GM23338 (cell line): ENCODE data around the gene TUBA8. TPM values are rescaled to one million over a fixed set of nuclear protein-coding genes. Genes with fewer than 3 reads are reported as not detected.
"Not testable (repeated sequence)": the region's sequence is repeated elsewhere in the genome, so short reads cannot be mapped to it uniquely, and the experiment has no call there.

Source experiments
- ATAC-seq: fragments of 200-7000 bp; cut with Tn5 transposase; 3 replicates; pipeline ENCODE4 v1.9.1; 2020
- DNase-seq: peaks from one replicate; pipeline ENCODE4 v3.0.0-alpha.2; 2015; ENCODE audit warnings: low spot score
- H2AFZ ChIP-seq: fragments of 200-600 bp; sonication (generic); 2 replicates; pipeline ENCODE4 v1.8.0; 2016; ENCODE audit warnings: antibody characterized with exemption, mild to moderate bottlenecking, moderate library complexity
- H3F3A ChIP-seq: fragments of 200-600 bp; sonication (generic); replicated peaks from 2 replicates; pipeline ENCODE4 v1.8.0; 2017; ENCODE audit warnings: antibody characterized with exemption, mixed run types, low read depth
- H3K27ac ChIP-seq: fragments of 200-600 bp; sonication (generic); 2 replicates; pipeline ENCODE4 v1.6.1; 2016; ENCODE audit warnings: low read depth
- H3K27me3 ChIP-seq: fragments of 200-600 bp; sonication (generic); 2 replicates; pipeline ENCODE4 v1.8.0; 2016; ENCODE audit warnings: mild to moderate bottlenecking, mixed run types, moderate library complexity; ENCODE audit not compliant: insufficient read depth
- H3K36me3 ChIP-seq: fragments of 200-600 bp; sonication (generic); 2 replicates; pipeline ENCODE4 v1.8.0; 2016; ENCODE audit warnings: mild to moderate bottlenecking; ENCODE audit not compliant: insufficient read depth
- H3K4me1 ChIP-seq: fragments of 200-600 bp; sonication (generic); 2 replicates; pipeline ENCODE4 v1.8.0; 2016; ENCODE audit warnings: mild to moderate bottlenecking, moderate library complexity; ENCODE audit not compliant: insufficient read depth
- H3K4me2 ChIP-seq: fragments of 200-600 bp; sonication (generic); 2 replicates; pipeline ENCODE4 v1.7.1; 2017; ENCODE audit warnings: mixed run types
- H3K4me3 ChIP-seq: fragments of 200-600 bp; sonication (generic); 2 replicates; pipeline ENCODE4 v1.6.1; 2016; ENCODE audit warnings: mixed run types
- H3K79me2 ChIP-seq: fragments of 200-600 bp; sonication (generic); replicated peaks from 2 replicates; pipeline ENCODE4 v1.8.0; 2017; ENCODE audit warnings: mild to moderate bottlenecking; ENCODE audit not compliant: insufficient read depth
- H3K9me2 ChIP-seq: fragments of 200-600 bp; sonication (generic); 2 replicates; pipeline ENCODE4 v1.8.0; 2017; ENCODE audit not compliant: insufficient read depth
- H4K20me1 ChIP-seq: fragments of 200-600 bp; sonication (generic); replicated peaks from 2 replicates; pipeline ENCODE4 v1.8.0; 2017; ENCODE audit warnings: mild to moderate bottlenecking; ENCODE audit not compliant: insufficient read depth
- H3K27ac Mint-ChIP-seq: 2 replicates; pipeline ENCODE4 v1.8.0; 2020; ENCODE audit warnings: inconsistent platforms, mild to moderate bottlenecking, moderate library complexity, mixed read lengths
- H3K27me3 Mint-ChIP-seq: 3 replicates; pipeline ENCODE4 v1.8.0; 2022; ENCODE audit warnings: low read depth, mild to moderate bottlenecking, moderate library complexity, mixed read lengths, inconsistent platforms; ENCODE audit not compliant: insufficient read depth, poor library complexity
- H3K36me3 Mint-ChIP-seq: 3 replicates; pipeline ENCODE4 v1.8.0; 2021; ENCODE audit warnings: low read depth, mild to moderate bottlenecking, inconsistent platforms, moderate library complexity, mixed read lengths
- H3K4me1 Mint-ChIP-seq: 3 replicates; pipeline ENCODE4 v1.8.0; 2020; ENCODE audit warnings: mild to moderate bottlenecking, inconsistent platforms, mixed read lengths
- H3K4me3 Mint-ChIP-seq: 3 replicates; pipeline ENCODE4 v1.8.0; 2021; ENCODE audit warnings: moderate library complexity, mild to moderate bottlenecking, inconsistent platforms, mixed read lengths
- H3K9me3 Mint-ChIP-seq: 3 replicates; pipeline ENCODE4 v1.8.0; 2020; ENCODE audit warnings: moderate library complexity, mild to moderate bottlenecking, inconsistent platforms, mixed read lengths
- CREB1 ChIP-seq: fragments of 250-450 bp; sonication (Bioruptor Pico); IDR thresholded peaks from 2 replicates; pipeline ENCODE4 v1.5.0; 2020; ENCODE audit warnings: low read depth, mild to moderate bottlenecking, moderate library complexity
- EZH2 ChIP-seq: fragments of 200-600 bp; sonication (generic); IDR thresholded peaks from one replicate; pipeline ENCODE4 v1.8.0; 2017; ENCODE audit warnings: antibody characterized with exemption, mild to moderate bottlenecking, low read depth; ENCODE audit not compliant: unreplicated experiment
- JUNB ChIP-seq: IDR thresholded peaks from one replicate; pipeline ENCODE4 v1.6.1; 2016; ENCODE audit warnings: antibody characterized with exemption; ENCODE audit not compliant: unreplicated experiment
- NANOG ChIP-seq: IDR thresholded peaks from 2 replicates; pipeline ENCODE4 v1.6.1; 2016; ENCODE audit warnings: antibody characterized with exemption, borderline replicate concordance
- POLR2AphosphoS5 ChIP-seq: IDR thresholded peaks from 2 replicates; pipeline ENCODE4 v1.6.1; 2016; ENCODE audit warnings: antibody characterized with exemption, low read depth
- REST ChIP-seq: IDR thresholded peaks from one replicate; pipeline ENCODE4 v1.6.1; 2018; ENCODE audit warnings: antibody characterized with exemption; ENCODE audit not compliant: unreplicated experiment
- ZNF331 ChIP-seq: fragments of 250-450 bp; sonication (Bioruptor Pico); IDR thresholded peaks from 2 replicates; pipeline ENCODE4 v1.5.0; 2020; ENCODE audit warnings: low read depth, mild to moderate bottlenecking, moderate library complexity
- polyA plus RNA-seq: library from polyadenylated mRNA; unstranded; fragments of >200 nt; fragmentation: Nextera tagmentation; extraction: Ambion mirVana; gene quantifications from 2 replicates; pipeline ENCODE4 v1.2.1, GENCODE V29; 2016
- total RNA-seq: library from RNA; depleted of rRNA; stranded (reverse); fragments of >200 nt; shearing (Covaris generic); gene quantifications from 2 replicates; pipeline ENCODE4 v1.2.3, GENCODE V29; 2014
- TF ChIP-seq, protein P1 (sequence below): fragments of 250-450 bp; sonication (Bioruptor Pico); IDR thresholded peaks from 2 replicates; pipeline ENCODE4 v1.5.0; 2020; ENCODE audit warnings: mild to moderate bottlenecking, moderate library complexity
- TF ChIP-seq, protein P2 (sequence below), 2 experiments: fragments of 200-600 bp in 1 of 2; sonication (generic) in 1 of 2; conservative IDR thresholded peaks; 2 replicates each; pipeline versions ENCODE4 v1.5.1 to v1.6.1; 2016 to 2017; ENCODE audit warnings: antibody characterized with exemption in 2 of 2, low read depth in 2 of 2, mild to moderate bottlenecking in 2 of 2, moderate library complexity in 1 of 2

TUBA8 gene
- total and polyA plus RNA-seq, 2 experiments from 2014 or later: 0.31 to 0.48 TPM

DNA sequence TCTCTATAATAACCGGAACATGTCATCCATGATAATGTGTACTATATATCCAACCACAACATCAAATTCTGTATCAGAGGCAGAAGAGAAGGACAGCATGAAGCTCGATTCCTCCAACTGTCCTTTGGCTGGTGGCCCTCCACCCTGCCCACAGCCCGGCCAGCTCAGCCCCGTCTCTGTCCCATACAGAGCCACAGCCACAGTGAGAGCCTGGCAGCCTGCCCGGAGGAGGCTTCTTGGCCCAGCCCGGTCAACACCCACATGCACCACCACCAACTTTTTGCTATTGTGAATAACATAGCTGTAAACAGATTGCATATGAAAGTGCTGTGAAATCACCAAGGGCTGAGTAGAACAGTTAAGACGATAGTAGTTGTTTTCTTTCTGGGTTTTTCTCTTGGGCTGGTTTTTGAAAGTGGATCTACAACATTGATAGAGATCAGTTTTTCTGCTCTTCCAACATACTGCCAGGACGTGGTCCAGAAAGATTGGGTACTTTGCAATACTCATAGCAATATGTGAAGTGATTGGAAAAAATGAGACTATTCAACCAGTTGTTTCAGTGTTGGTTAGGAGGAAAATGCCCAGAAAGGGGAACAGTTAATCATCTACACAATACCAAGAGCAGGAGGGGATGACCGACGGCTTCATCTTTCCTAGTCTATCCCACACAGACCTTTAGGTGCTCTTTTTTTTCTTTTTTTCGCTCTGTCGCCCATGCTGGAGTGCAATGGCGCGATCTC is 6.9 kb upstream of the TUBA8 start (continued):
- TF ChIP-seq, protein P1, sequence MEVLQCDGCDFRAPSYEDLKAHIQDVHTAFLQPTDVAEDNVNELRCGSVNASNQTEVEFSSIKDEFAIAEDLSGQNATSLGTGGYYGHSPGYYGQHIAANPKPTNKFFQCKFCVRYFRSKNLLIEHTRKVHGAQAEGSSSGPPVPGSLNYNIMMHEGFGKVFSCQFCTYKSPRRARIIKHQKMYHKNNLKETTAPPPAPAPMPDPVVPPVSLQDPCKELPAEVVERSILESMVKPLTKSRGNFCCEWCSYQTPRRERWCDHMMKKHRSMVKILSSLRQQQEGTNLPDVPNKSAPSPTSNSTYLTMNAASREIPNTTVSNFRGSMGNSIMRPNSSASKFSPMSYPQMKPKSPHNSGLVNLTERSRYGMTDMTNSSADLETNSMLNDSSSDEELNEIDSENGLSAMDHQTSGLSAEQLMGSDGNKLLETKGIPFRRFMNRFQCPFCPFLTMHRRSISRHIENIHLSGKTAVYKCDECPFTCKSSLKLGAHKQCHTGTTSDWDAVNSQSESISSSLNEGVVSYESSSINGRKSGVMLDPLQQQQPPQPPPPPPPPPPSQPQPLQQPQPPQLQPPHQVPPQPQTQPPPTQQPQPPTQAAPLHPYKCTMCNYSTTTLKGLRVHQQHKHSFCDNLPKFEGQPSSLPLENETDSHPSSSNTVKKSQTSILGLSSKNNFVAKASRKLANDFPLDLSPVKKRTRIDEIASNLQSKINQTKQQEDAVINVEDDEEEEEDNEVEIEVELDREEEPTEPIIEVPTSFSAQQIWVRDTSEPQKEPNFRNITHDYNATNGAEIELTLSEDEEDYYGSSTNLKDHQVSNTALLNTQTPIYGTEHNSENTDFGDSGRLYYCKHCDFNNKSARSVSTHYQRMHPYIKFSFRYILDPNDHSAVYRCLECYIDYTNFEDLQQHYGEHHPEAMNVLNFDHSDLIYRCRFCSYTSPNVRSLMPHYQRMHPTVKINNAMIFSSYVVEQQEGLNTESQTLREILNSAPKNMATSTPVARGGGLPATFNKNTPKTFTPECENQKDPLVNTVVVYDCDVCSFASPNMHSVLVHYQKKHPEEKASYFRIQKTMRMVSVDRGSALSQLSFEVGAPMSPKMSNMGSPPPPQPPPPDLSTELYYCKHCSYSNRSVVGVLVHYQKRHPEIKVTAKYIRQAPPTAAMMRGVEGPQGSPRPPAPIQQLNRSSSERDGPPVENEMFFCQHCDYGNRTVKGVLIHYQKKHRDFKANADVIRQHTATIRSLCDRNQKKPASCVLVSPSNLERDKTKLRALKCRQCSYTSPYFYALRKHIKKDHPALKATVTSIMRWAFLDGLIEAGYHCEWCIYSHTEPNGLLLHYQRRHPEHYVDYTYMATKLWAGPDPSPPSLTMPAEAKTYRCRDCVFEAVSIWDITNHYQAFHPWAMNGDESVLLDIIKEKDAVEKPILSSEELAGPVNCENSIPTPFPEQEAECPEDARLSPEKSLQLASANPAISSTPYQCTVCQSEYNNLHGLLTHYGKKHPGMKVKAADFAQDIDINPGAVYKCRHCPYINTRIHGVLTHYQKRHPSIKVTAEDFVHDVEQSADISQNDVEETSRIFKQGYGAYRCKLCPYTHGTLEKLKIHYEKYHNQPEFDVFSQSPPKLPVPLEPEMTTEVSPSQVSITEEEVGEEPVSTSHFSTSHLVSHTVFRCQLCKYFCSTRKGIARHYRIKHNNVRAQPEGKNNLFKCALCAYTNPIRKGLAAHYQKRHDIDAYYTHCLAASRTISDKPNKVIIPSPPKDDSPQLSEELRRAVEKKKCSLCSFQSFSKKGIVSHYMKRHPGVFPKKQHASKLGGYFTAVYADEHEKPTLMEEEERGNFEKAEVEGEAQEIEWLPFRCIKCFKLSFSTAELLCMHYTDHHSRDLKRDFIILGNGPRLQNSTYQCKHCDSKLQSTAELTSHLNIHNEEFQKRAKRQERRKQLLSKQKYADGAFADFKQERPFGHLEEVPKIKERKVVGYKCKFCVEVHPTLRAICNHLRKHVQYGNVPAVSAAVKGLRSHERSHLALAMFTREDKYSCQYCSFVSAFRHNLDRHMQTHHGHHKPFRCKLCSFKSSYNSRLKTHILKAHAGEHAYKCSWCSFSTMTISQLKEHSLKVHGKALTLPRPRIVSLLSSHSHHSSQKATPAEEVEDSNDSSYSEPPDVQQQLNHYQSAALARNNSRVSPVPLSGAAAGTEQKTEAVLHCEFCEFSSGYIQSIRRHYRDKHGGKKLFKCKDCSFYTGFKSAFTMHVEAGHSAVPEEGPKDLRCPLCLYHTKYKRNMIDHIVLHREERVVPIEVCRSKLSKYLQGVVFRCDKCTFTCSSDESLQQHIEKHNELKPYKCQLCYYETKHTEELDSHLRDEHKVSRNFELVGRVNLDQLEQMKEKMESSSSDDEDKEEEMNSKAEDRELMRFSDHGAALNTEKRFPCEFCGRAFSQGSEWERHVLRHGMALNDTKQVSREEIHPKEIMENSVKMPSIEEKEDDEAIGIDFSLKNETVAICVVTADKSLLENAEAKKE (CRISPR knock-in tag): no peak

DNA sequence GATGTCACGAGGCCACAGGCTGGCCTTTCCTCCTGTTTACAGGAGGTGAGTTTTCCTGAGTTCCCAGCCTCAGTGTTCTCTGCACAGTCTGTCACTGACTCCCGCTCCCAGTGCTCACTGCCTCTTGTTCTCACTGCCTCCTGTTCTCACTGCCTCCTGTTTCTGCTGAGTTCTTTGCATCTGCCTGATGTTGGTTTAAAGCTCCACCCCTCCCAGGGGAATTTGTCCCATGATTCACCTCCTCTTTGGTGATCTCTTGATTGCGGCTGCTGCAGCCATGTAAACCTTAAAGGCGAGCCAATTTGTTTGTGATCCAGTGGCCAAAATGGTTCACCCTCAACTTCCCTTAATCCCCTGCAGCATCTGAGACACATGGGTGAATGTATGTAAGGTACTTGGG is 6.0 kb upstream of the TUBA8 start:
- H3K4me1 Mint-ChIP-seq: peaks cover under 1% of the 10 kb centered on the region; the same call in 2 of the 3 replicates
- peaks cover 17% of the 10 kb centered on the region for H3K27me3 Mint-ChIP-seq
- no peak overlapping the region for H3K4me3 Mint-ChIP-seq
- DNase-seq (no peak), ATAC-seq (no peak)
- TF ChIP-seq ZNF331 (CRISPR knock-in tag) (no peak), REST (no peak), CREB1 (CRISPR knock-in tag) (no peak), POLR2AphosphoS5 (no peak), EZH2 (no peak), JUNB (no peak), NANOG (no peak)
- TF ChIP-seq, protein P2, sequence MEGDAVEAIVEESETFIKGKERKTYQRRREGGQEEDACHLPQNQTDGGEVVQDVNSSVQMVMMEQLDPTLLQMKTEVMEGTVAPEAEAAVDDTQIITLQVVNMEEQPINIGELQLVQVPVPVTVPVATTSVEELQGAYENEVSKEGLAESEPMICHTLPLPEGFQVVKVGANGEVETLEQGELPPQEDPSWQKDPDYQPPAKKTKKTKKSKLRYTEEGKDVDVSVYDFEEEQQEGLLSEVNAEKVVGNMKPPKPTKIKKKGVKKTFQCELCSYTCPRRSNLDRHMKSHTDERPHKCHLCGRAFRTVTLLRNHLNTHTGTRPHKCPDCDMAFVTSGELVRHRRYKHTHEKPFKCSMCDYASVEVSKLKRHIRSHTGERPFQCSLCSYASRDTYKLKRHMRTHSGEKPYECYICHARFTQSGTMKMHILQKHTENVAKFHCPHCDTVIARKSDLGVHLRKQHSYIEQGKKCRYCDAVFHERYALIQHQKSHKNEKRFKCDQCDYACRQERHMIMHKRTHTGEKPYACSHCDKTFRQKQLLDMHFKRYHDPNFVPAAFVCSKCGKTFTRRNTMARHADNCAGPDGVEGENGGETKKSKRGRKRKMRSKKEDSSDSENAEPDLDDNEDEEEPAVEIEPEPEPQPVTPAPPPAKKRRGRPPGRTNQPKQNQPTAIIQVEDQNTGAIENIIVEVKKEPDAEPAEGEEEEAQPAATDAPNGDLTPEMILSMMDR (conservative IDR thresholded peaks at IDR 0.05; ENCODE audit: low read depth in 2 of 2): no peak
- Histone ChIP-seq H3K4me1 (0 out of 2 replicates have a peak, but pooled peaks cover 1% of the 10 kb centered on the region), H3K27me3 (peaks cover 16% of the 10 kb centered on the region), H3K9me2 (no peaks in the 10 kb centered on the region), H3F3A (no peaks in the 10 kb centered on the region), H4K20me1 (no peaks in the 10 kb centered on the region), H3K36me3 (no peaks in the 10 kb centered on the region), H3K4me3 (no peak overlapping the region), H3K79me2 (no peaks in the 10 kb centered on the region), H2AFZ (no peak overlapping the region), H3K4me2 (no peak overlapping the region), H3K27ac (no peak overlapping the region)
- peaks cover 22% of the 10 kb centered on the region for H3K36me3 Mint-ChIP-seq
- peaks cover 40% of the 10 kb centered on the region for H3K9me3 Mint-ChIP-seq
- no peak overlapping the region for H3K27ac Mint-ChIP-seq

- H3K4me1 ChIP-seq, H3K27ac ChIP-seq, H4K20me1 ChIP-seq, DNase-seq, H3K9me2 ChIP-seq, H3K4me3 ChIP-seq, H3K4me3 Mint-ChIP-seq, H3K36me3 ChIP-seq, H3K4me1 Mint-ChIP-seq, H3F3A ChIP-seq, H3K27ac Mint-ChIP-seq, H3K4me2 ChIP-seq, H3K79me2 ChIP-seq, ATAC-seq, H2AFZ ChIP-seq: not testable (repeated sequence)
- Mint-ChIP-seq H3K9me3 (peaks cover 46% of the 10 kb centered on the region), H3K27me3 (peaks cover 29% of the 10 kb centered on the region), H3K36me3 (peaks cover 23% of the 10 kb centered on the region)
- peaks cover 31% of the 10 kb centered on the region for H3K27me3 ChIP-seq
These were observed 4.6 kb upstream of the TUBA8 start for GRCh38 chr22:18105981-18106380.
